SK-N-SH (cell line): ENCODE data around the gene GATC.
"Not testable (repeated sequence)": the region's sequence is repeated elsewhere in the genome, so short reads cannot be mapped to it uniquely, and the experiment has no call there.

ENCODE experiments used
- CHD2 ChIP-seq: fragments of 150-350 bp; IDR thresholded peaks from 2 replicates; pipeline ENCODE4 v1.6.1; 2018; ENCODE audit warnings: low read length; ENCODE audit not compliant: partially characterized antibody
- EP300 ChIP-seq, 2 experiments: IDR thresholded peaks; 2 replicates each; pipeline versions ENCODE4 v1.4.0 to v1.6.1; 2012; ENCODE audit warnings: borderline replicate concordance in 1 of 2, low read depth in 1 of 2, low read length in 1 of 2
- FOXM1 ChIP-seq: IDR thresholded peaks from 2 replicates; pipeline ENCODE4 v1.4.0; 2012; ENCODE audit warnings: low read depth, mild to moderate bottlenecking
- GATA2 ChIP-seq: sonication (generic); formaldehyde crosslinking; IDR thresholded peaks from 2 replicates; pipeline ENCODE4 v1.5.0; 2020; ENCODE audit warnings: mild to moderate bottlenecking, missing genetic modification reagents
- POLR2AphosphoS5 ChIP-seq: IDR thresholded peaks from 2 replicates; pipeline ENCODE4 v1.6.1; 2012; ENCODE audit warnings: low read depth, low read length
- SIN3A ChIP-seq: IDR thresholded peaks from 2 replicates; pipeline ENCODE4 v1.6.1; 2012; ENCODE audit warnings: low read depth, mild to moderate bottlenecking, low read length, moderate library complexity, borderline replicate concordance
- TEAD4 ChIP-seq: IDR thresholded peaks from 2 replicates; pipeline ENCODE4 v1.4.0; 2012; ENCODE audit warnings: mild to moderate bottlenecking, borderline replicate concordance; ENCODE audit not compliant: insufficient read depth
- TF ChIP-seq, protein P1 (sequence below): fragments of 200-600 bp; sonication (generic); IDR thresholded peaks from 2 replicates; pipeline ENCODE4 v1.6.1; 2017; ENCODE audit warnings: antibody characterized with exemption, mild to moderate bottlenecking, moderate library complexity
- TF ChIP-seq, protein P2 (sequence below): fragments of 150-350 bp; IDR thresholded peaks from 2 replicates; pipeline ENCODE4 v1.6.1; 2017; ENCODE audit warnings: antibody characterized with exemption, low read length, low read depth, borderline replicate concordance

DNA sequence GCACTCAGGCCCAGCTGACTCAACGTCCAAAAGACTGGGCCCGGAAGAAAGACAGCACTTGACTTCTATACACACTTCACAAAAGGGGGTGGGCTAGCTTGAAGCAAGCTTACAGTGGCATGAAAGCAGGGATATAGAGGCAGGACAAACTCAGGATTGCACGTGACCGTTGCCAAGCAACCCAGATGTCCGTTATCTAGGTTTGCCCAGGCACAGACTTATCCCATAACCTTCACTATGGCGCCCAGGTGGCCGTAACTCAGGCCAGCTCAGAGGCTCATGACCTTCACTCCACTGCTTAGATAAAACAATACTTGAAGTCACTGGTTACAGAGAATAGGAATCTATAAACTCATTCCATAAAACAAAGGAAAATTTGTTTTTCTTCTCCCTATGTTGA lies 41.3 kb downstream of the GATC start:
- not testable (repeated sequence) for TF ChIP-seq GATA2; EP300 (IDR thresholded peaks at IDR 0.05; ENCODE audit: borderline replicate concordance in 1 of 2, low read depth in 1 of 2, low read length in 1 of 2); SIN3A; TEAD4; CHD2; POLR2AphosphoS5; FOXM1
- TF ChIP-seq, protein P1, sequence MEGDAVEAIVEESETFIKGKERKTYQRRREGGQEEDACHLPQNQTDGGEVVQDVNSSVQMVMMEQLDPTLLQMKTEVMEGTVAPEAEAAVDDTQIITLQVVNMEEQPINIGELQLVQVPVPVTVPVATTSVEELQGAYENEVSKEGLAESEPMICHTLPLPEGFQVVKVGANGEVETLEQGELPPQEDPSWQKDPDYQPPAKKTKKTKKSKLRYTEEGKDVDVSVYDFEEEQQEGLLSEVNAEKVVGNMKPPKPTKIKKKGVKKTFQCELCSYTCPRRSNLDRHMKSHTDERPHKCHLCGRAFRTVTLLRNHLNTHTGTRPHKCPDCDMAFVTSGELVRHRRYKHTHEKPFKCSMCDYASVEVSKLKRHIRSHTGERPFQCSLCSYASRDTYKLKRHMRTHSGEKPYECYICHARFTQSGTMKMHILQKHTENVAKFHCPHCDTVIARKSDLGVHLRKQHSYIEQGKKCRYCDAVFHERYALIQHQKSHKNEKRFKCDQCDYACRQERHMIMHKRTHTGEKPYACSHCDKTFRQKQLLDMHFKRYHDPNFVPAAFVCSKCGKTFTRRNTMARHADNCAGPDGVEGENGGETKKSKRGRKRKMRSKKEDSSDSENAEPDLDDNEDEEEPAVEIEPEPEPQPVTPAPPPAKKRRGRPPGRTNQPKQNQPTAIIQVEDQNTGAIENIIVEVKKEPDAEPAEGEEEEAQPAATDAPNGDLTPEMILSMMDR = not testable (repeated sequence)
- TF ChIP-seq, protein P2, sequence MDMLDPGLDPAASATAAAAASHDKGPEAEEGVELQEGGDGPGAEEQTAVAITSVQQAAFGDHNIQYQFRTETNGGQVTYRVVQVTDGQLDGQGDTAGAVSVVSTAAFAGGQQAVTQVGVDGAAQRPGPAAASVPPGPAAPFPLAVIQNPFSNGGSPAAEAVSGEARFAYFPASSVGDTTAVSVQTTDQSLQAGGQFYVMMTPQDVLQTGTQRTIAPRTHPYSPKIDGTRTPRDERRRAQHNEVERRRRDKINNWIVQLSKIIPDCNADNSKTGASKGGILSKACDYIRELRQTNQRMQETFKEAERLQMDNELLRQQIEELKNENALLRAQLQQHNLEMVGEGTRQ = not testable (repeated sequence)
